Liver (tissue), 3 donors: ENCODE results near the gene SAFB2.

Experiments used
- CTCF ChIP-seq: fragments of 150-350 bp; IDR thresholded peaks from 2 replicates; pipeline ENCODE4 v1.5.1; 2017; ENCODE audit warnings: improper control_type of control experiment, low read depth, low read length; ENCODE audit not compliant: missing input control
- GABPA ChIP-seq, 2 donors: IDR thresholded peaks in 1 of 2; conservative IDR thresholded peaks in 1 of 2; 2 replicates each; pipeline ENCODE4 v1.6.1; 2016; ENCODE audit warnings: antibody characterized with exemption in 2 of 2, mild to moderate bottlenecking in 1 of 2, moderate library complexity in 1 of 2
- JUND ChIP-seq, 2 donors: IDR thresholded peaks; 2 replicates each; pipeline ENCODE4 v1.6.1; 2016; ENCODE audit warnings: antibody characterized with exemption in 2 of 2
- MAX ChIP-seq: IDR thresholded peaks from 2 replicates; pipeline ENCODE4 v1.6.1; 2016; ENCODE audit warnings: antibody characterized with exemption
- RXRA ChIP-seq, 2 donors: IDR thresholded peaks; 2 replicates each; pipeline ENCODE4 v1.6.1; 2017 to 2018; ENCODE audit warnings: antibody characterized with exemption in 2 of 2, mild to moderate bottlenecking in 1 of 2
- SP1 ChIP-seq: IDR thresholded peaks from 2 replicates; pipeline ENCODE4 v1.6.1; 2018; ENCODE audit warnings: antibody characterized with exemption, mild to moderate bottlenecking
- YY1 ChIP-seq: IDR thresholded peaks from 2 replicates; pipeline ENCODE4 v1.6.1; 2016; ENCODE audit warnings: antibody characterized with exemption, mild to moderate bottlenecking
- donor health status: healthy.
- donor health status: healthy.

DNA sequence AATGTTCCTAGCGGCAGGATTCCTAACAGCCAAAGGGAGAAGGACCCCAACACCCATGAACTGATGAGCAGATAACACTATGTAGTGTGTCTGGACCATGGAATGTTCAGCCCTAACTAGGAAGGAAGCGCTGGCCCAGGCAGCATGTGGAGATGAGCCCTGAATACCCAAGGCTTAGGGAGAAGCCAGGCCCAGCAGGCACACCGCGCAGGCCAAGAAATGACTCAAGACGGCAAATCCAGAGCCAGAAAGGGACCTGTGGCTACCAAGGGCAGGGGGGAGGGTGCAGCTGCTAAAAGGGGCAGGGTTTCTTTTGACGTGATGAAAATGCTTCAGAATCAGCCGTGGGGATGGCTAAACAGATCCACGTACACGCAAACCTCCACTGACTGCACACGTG, 34.1 kb downstream of the SAFB2 start:
- TF ChIP-seq CTCF: no peak
- TF ChIP-seq GABPA (IDR thresholded peaks at IDR 0.05 in 1 of 2, conservative IDR thresholded peaks at IDR 0.05 in 1 of 2): no peak
- TF ChIP-seq YY1: no peak
- TF ChIP-seq JUND (IDR thresholded peaks at IDR 0.05): no peak
- TF ChIP-seq SP1: no peak
- no peak for TF ChIP-seq RXRA (IDR thresholded peaks at IDR 0.05)
- no peak for TF ChIP-seq MAX
